CD4-positive, alpha-beta T cell treated with Interleukin-2 at 100 ng/mL for 4 hours (primary cell): ENCODE measurements around the gene CYTH4.

Source experiments
- DNase-seq: peaks from one replicate; pipeline ENCODE4 v3.0.0-alpha.2; 2020; ENCODE audit warnings: low spot score

CYTH4 gene

GRCh38 chr22:37270928-37271650 lies 11.2 kb upstream of the CYTH4 start:
- no peak for DNase-seq

- no peak for DNase-seq
These were observed 9.0 kb upstream of the CYTH4 start for GRCh38 chr22:37273126-37273845.

- DNase-seq: no peak
These were observed 8.5 kb upstream of the CYTH4 start for GRCh38 chr22:37273846-37274225.

GRCh38 chr22:37274380-37274862 lies 7.9 kb upstream of the CYTH4 start:
- DNase-seq: no peak

- DNase-seq: no peak
These were observed 7.2 kb upstream of the CYTH4 start for GRCh38 chr22:37275134-37275533.

GRCh38 chr22:37275622-37276021 lies 6.7 kb upstream of the CYTH4 start:
- no peak for DNase-seq

- no peak for DNase-seq
These were observed 5.5 kb upstream of the CYTH4 start for GRCh38 chr22:37276776-37277175.

- DNase-seq: no peak
These were observed 4.9 kb upstream of the CYTH4 start for GRCh38 chr22:37277384-37277783.

GRCh38 chr22:37278261-37278660 lies 4.0 kb upstream of the CYTH4 start:
- no peak for DNase-seq

- DNase-seq: no peak
These were observed 2.8 kb upstream of the CYTH4 start for GRCh38 chr22:37279331-37280181.

GRCh38 chr22:37280718-37281117 lies 1.6 kb upstream of the CYTH4 start:
- DNase-seq: no peak

GRCh38 chr22:37281195-37281594 lies 1.1 kb upstream of the CYTH4 start:
- DNase-seq: no peak

- no peak for DNase-seq
These were observed 493 bp upstream of the CYTH4 start for GRCh38 chr22:37281646-37282384.

- DNase-seq: peak; percentile 39
These were observed 1.2 kb downstream of the CYTH4 start for GRCh38 chr22:37283393-37283937.

- DNase-seq: no peak
These were observed 2.0 kb downstream of the CYTH4 start for GRCh38 chr22:37284126-37284804.

- DNase-seq: peak; percentile 54
These were observed 2.6 kb downstream of the CYTH4 start for GRCh38 chr22:37284805-37285355.

GRCh38 chr22:37285937-37286336 lies 3.6 kb downstream of the CYTH4 start:
- no peak for DNase-seq

GRCh38 chr22:37287550-37287951 lies 5.2 kb downstream of the CYTH4 start:
- DNase-seq: no peak

- no peak for DNase-seq
These were observed 6.2 kb downstream of the CYTH4 start for GRCh38 chr22:37288521-37288920.

GRCh38 chr22:37289156-37289735 lies 6.9 kb downstream of the CYTH4 start:
- DNase-seq: no peak
